ENCODE data around the gene NUTF2.
"Not testable (repeated sequence)": the region's sequence is repeated elsewhere in the genome, so short reads cannot be mapped to it uniquely, and the experiment has no call there.

The NUTF2 gene

GRCh38 chr16:67910158-67910557 is 63.4 kb downstream of the NUTF2 start:
- Histone ChIP-seq H3K4me1 (ENCODE audit: control insufficient read depth, insufficient read depth, low read length) (peaks cover 6% of the 10 kb centered on the region), H3K27me3 (ENCODE audit: control insufficient read depth, insufficient read depth, low read length) (no peaks in the 10 kb centered on the region), H3K9me3 (ENCODE audit: control insufficient read depth, insufficient read depth, low read depth, low read length) (no peaks in the 10 kb centered on the region), H3K27ac (ENCODE audit: low read depth, low read length) (no peak overlapping the region), H3K4me3 (ENCODE audit: low read depth, low read length) (no peak overlapping the region), H3K36me3 (ENCODE audit: control insufficient read depth, insufficient read depth, low read length) (peaks cover 24% of the 10 kb centered on the region), H3K9ac (ENCODE audit: low read length) (no peak overlapping the region)

- peaks cover 22% of the 10 kb centered on the region for H3K36me3 ChIP-seq (ENCODE audit: control insufficient read depth, insufficient read depth, low read length)
- no peak overlapping the region for H3K4me3 ChIP-seq (ENCODE audit: low read depth, low read length)
- no peaks in the 10 kb centered on the region for H3K9me3 ChIP-seq (ENCODE audit: control insufficient read depth, insufficient read depth, low read depth, low read length)
- H3K27me3 ChIP-seq (ENCODE audit: control insufficient read depth, insufficient read depth, low read length), result no peaks in the 10 kb centered on the region
- H3K9ac ChIP-seq (ENCODE audit: low read length), result peak overlapping the region; percentile 62
- peaks cover 32% of the 10 kb centered on the region for H3K4me1 ChIP-seq (ENCODE audit: control insufficient read depth, insufficient read depth, low read length)
- peak overlapping the region; percentile 12; the same call in 1 of the 2 replicates for H3K27ac ChIP-seq (ENCODE audit: low read depth, low read length)
Observed at GRCh38 chr16:67914758-67915495, 68.2 kb downstream of the NUTF2 start.

- H3K4me3 ChIP-seq (ENCODE audit: low read depth, low read length); H3K27me3 ChIP-seq (ENCODE audit: control insufficient read depth, insufficient read depth, low read length); H3K27ac ChIP-seq (ENCODE audit: low read depth, low read length); H3K9me3 ChIP-seq (ENCODE audit: control insufficient read depth, insufficient read depth, low read depth, low read length): not testable (repeated sequence)
- Histone ChIP-seq H3K4me1 (ENCODE audit: control insufficient read depth, insufficient read depth, low read length) (peaks cover 32% of the 10 kb centered on the region), H3K36me3 (ENCODE audit: control insufficient read depth, insufficient read depth, low read length) (peaks cover 19% of the 10 kb centered on the region), H3K9ac (ENCODE audit: low read length) (peak overlapping the region; percentile 62)
Observed at GRCh38 chr16:67915496-67915769, 68.7 kb downstream of the NUTF2 start.

- H3K9me3 ChIP-seq (ENCODE audit: control insufficient read depth, insufficient read depth, low read depth, low read length), result no peaks in the 10 kb centered on the region
- H3K27ac ChIP-seq (ENCODE audit: low read depth, low read length), result no peak overlapping the region
- peak overlapping the region; percentile 34 for H3K9ac ChIP-seq (ENCODE audit: low read length)
- no peaks in the 10 kb centered on the region for H3K27me3 ChIP-seq (ENCODE audit: control insufficient read depth, insufficient read depth, low read length)
- peaks cover 19% of the 10 kb centered on the region for H3K36me3 ChIP-seq (ENCODE audit: control insufficient read depth, insufficient read depth, low read length)
- H3K4me1 ChIP-seq (ENCODE audit: control insufficient read depth, insufficient read depth, low read length), result peaks cover 32% of the 10 kb centered on the region
- H3K4me3 ChIP-seq (ENCODE audit: low read depth, low read length), result no peak overlapping the region
Observed at GRCh38 chr16:67915831-67916723, 69.3 kb downstream of the NUTF2 start.

GRCh38 chr16:67917140-67917851 is 70.6 kb downstream of the NUTF2 start:
- Histone ChIP-seq H3K36me3 (ENCODE audit: control insufficient read depth, insufficient read depth, low read length) (peaks cover 13% of the 10 kb centered on the region), H3K27ac (ENCODE audit: low read depth, low read length) (peak overlapping the region; percentile 9; the same call in 1 of the 2 replicates), H3K4me1 (ENCODE audit: control insufficient read depth, insufficient read depth, low read length) (peaks cover 32% of the 10 kb centered on the region), H3K9me3 (ENCODE audit: control insufficient read depth, insufficient read depth, low read depth, low read length) (no peaks in the 10 kb centered on the region), H3K27me3 (ENCODE audit: control insufficient read depth, insufficient read depth, low read length) (no peaks in the 10 kb centered on the region), H3K9ac (ENCODE audit: low read length) (no peak overlapping the region), H3K4me3 (ENCODE audit: low read depth, low read length) (no peak overlapping the region)

GRCh38 chr16:67917852-67918236 is 71.1 kb downstream of the NUTF2 start:
- H3K9me3 ChIP-seq (ENCODE audit: control insufficient read depth, insufficient read depth, low read depth, low read length), result no peaks in the 10 kb centered on the region
- H3K36me3 ChIP-seq (ENCODE audit: control insufficient read depth, insufficient read depth, low read length), result peaks cover 13% of the 10 kb centered on the region
- H3K27me3 ChIP-seq (ENCODE audit: control insufficient read depth, insufficient read depth, low read length), result no peaks in the 10 kb centered on the region
- H3K27ac ChIP-seq (ENCODE audit: low read depth, low read length), result peak overlapping the region; percentile 9; the same call in 1 of the 2 replicates
- no peak overlapping the region for H3K9ac ChIP-seq (ENCODE audit: low read length)
- H3K4me3 ChIP-seq (ENCODE audit: low read depth, low read length), result no peak overlapping the region
- peaks cover 32% of the 10 kb centered on the region for H3K4me1 ChIP-seq (ENCODE audit: control insufficient read depth, insufficient read depth, low read length)

GRCh38 chr16:67919622-67920221 is 73.0 kb downstream of the NUTF2 start:
- Histone ChIP-seq H3K27ac (ENCODE audit: low read depth, low read length) (no peak overlapping the region), H3K4me3 (ENCODE audit: low read depth, low read length) (no peak overlapping the region), H3K27me3 (ENCODE audit: control insufficient read depth, insufficient read depth, low read length) (no peaks in the 10 kb centered on the region), H3K9ac (ENCODE audit: low read length) (peak overlapping the region; percentile 32), H3K36me3 (ENCODE audit: control insufficient read depth, insufficient read depth, low read length) (peaks cover 20% of the 10 kb centered on the region), H3K9me3 (ENCODE audit: control insufficient read depth, insufficient read depth, low read depth, low read length) (no peaks in the 10 kb centered on the region), H3K4me1 (ENCODE audit: control insufficient read depth, insufficient read depth, low read length) (peaks cover 30% of the 10 kb centered on the region)

Measured in HUES6 (cell line).